GM19023 (cell line): Measurements from ENCODE around the gene UTP25.
"Not testable (repeated sequence)": the region's sequence is repeated elsewhere in the genome, so short reads cannot be mapped to it uniquely, and the experiment has no call there.

Source experiments
- ATAC-seq: cut with Tn5 transposase; IDR thresholded peaks from one replicate; pipeline ENCODE4 v1.9.1; 2021; ENCODE audit warnings: mild to moderate bottlenecking, moderate library complexity; ENCODE audit not compliant: unreplicated experiment

UTP25 gene

GRCh38 chr1:209871006-209871405 lies 43.2 kb downstream of the UTP25 start:
- ATAC-seq, result no peak

GRCh38 chr1:209871430-209871829 lies 43.7 kb downstream of the UTP25 start:
- no peak for ATAC-seq

- ATAC-seq, result no peak
These were observed 45.5 kb downstream of the UTP25 start for GRCh38 chr1:209873067-209873799.

GRCh38 chr1:209875515-209875914 lies 47.7 kb downstream of the UTP25 start:
- no peak for ATAC-seq

GRCh38 chr1:209876078-209876800 lies 48.5 kb downstream of the UTP25 start:
- no peak for ATAC-seq

GRCh38 chr1:209877087-209877764 lies 49.5 kb downstream of the UTP25 start:
- ATAC-seq, result no peak

- no peak for ATAC-seq
These were observed 51.2 kb downstream of the UTP25 start for GRCh38 chr1:209878964-209879363.

GRCh38 chr1:209879539-209879938 lies 51.8 kb downstream of the UTP25 start:
- ATAC-seq, result no peak

- no peak for ATAC-seq
These were observed 52.3 kb downstream of the UTP25 start for GRCh38 chr1:209880031-209880430.

- no peak for ATAC-seq
These were observed 53.8 kb downstream of the UTP25 start for GRCh38 chr1:209881619-209882018.

GRCh38 chr1:209882286-209882685 lies 54.5 kb downstream of the UTP25 start:
- ATAC-seq, result no peak

GRCh38 chr1:209882942-209883340 lies 55.2 kb downstream of the UTP25 start:
- no peak for ATAC-seq

- no peak for ATAC-seq
These were observed 55.7 kb downstream of the UTP25 start for GRCh38 chr1:209883341-209883971.

GRCh38 chr1:209884249-209884648 lies 56.5 kb downstream of the UTP25 start:
- ATAC-seq, result no peak

GRCh38 chr1:209884665-209885117 lies 56.9 kb downstream of the UTP25 start:
- peak; percentile 81 for ATAC-seq

GRCh38 chr1:209885403-209886218 lies 57.8 kb downstream of the UTP25 start:
- no peak for ATAC-seq

GRCh38 chr1:209886219-209886536 lies 58.4 kb downstream of the UTP25 start:
- ATAC-seq, result no peak

GRCh38 chr1:209888291-209889076 lies 60.7 kb downstream of the UTP25 start:
- not testable (repeated sequence) for ATAC-seq

GRCh38 chr1:209889077-209889418 lies 61.3 kb downstream of the UTP25 start:
- ATAC-seq, result no peak
